Measurements from ENCODE around the gene TP53INP2. TPM values are rescaled to one million over a fixed set of nuclear protein-coding genes. Genes with fewer than 3 reads are reported as not detected.

The TP53INP2 gene
- total and polyA plus RNA-seq, 2 of the 13 experiments (the other 11 are each of a cell fraction or from before 2014, with no cell fraction given): 5.2 to 18.8 TPM

- no peak for TF ChIP-seq ZXDC (CRISPR knock-in tag; IDR thresholded peaks at IDR 0.05)
- 0 out of 2 replicates have a peak, but pooled peaks have one; percentile 33 for TF ChIP-seq CCDC6 (CRISPR knock-in tag; IDR thresholded peaks at IDR 0.05)
- no peak for TF ChIP-seq RBFOX2 (IDR thresholded peaks at IDR 0.05; ENCODE audit: low read depth, low read length)
- TF ChIP-seq ZNF318 (CRISPR knock-in tag; IDR thresholded peaks at IDR 0.05): 0 out of 2 replicates have a peak, but pooled peaks have one; percentile 5
- no peak for TF ChIP-seq MEIS1 (CRISPR knock-in tag; IDR thresholded peaks at IDR 0.05; ENCODE audit: borderline replicate concordance)
- TF ChIP-seq TCF7 (IDR thresholded peaks at IDR 0.05; ENCODE audit: low read depth): no peak
- no peak for TF ChIP-seq REXO4 (CRISPR knock-in tag; IDR thresholded peaks at IDR 0.05; ENCODE audit: borderline replicate concordance)
- TF ChIP-seq ZNF749 (CRISPR knock-in tag; IDR thresholded peaks at IDR 0.05; ENCODE audit: borderline replicate concordance): no peak; the same call in 1 of the 2 replicates
- peak; percentile 16; the same call in 1 of the 2 replicates for TF ChIP-seq ATF7-NPFF (CRISPR knock-in tag; IDR thresholded peaks at IDR 0.05; ENCODE audit: low read depth)
- TF ChIP-seq ZFP62 (CRISPR knock-in tag; IDR thresholded peaks at IDR 0.05): 0 out of 2 replicates have a peak, but pooled peaks have one; percentile 47
- TF ChIP-seq SMYD3 (CRISPR knock-in tag; IDR thresholded peaks at IDR 0.05): peak; percentile 44
- TF ChIP-seq ZNF367 (CRISPR knock-in tag; IDR thresholded peaks at IDR 0.05; ENCODE audit: borderline replicate concordance): no peak
- no peak for TF ChIP-seq MYNN (CRISPR knock-in tag; IDR thresholded peaks at IDR 0.05; ENCODE audit: low read depth)
- TF ChIP-seq LCORL (IDR thresholded peaks at IDR 0.05): no peak
- peak; percentile 32; the same call in 1 of the 2 replicates for TF ChIP-seq LCORL (CRISPR knock-in tag; IDR thresholded peaks at IDR 0.05)
- 0 out of 2 replicates have a peak, but pooled peaks have one; percentile 4 for TF ChIP-seq ADNP (CRISPR knock-in tag; IDR thresholded peaks at IDR 0.05)
- peak; percentile 65; the same call in 1 of the 2 replicates for TF ChIP-seq ZBTB21 (CRISPR knock-in tag; IDR thresholded peaks at IDR 0.05)
- TF ChIP-seq SNAPC2 (CRISPR knock-in tag; IDR thresholded peaks at IDR 0.05): 0 out of 2 replicates have a peak, but pooled peaks have one; percentile 16
- peak; percentile 44; the same call in 1 of the 2 replicates for TF ChIP-seq RCOR2 (CRISPR knock-in tag; IDR thresholded peaks at IDR 0.05)
Observed at GRCh38 chr20:34703424-34704176, 544 bp upstream of the TP53INP2 start (continued).
